Esophagus squamous epithelium (tissue), 5 donors: ENCODE data around the gene MBP. TPM values are rescaled to one million over a fixed set of nuclear protein-coding genes. Genes with fewer than 3 reads are reported as not detected.
"Not testable (repeated sequence)": the region's sequence is repeated elsewhere in the genome, so short reads cannot be mapped to it uniquely, and the experiment has no call there.

ENCODE experiments used
- DNase-seq: peaks from one replicate; lab custom pipeline; 2025; lab: John Stamatoyannopoulos, UW
- H3K27ac ChIP-seq, 4 donors: fragments of 200-600 bp; sonication (generic); one replicate each; pipeline ENCODE4 v1.5.1; 2016 to 2019; ENCODE audit warnings: mild to moderate bottlenecking in 1 of 4
- H3K27me3 ChIP-seq, 4 donors: fragments of 200-600 bp; sonication (generic); 1 replicate in 3 of 4; 2 replicates in 1 of 4; pipeline versions ENCODE4 v1.5.1 to v1.6.0; 2017 to 2021; ENCODE audit warnings: antibody characterized with exemption in 1 of 4
- H3K36me3 ChIP-seq, 3 donors: fragments of 200-600 bp; sonication (generic); one replicate each; pipeline ENCODE4 v1.5.1; 2016 to 2019
- H3K4me1 ChIP-seq, 3 donors: fragments of 200-600 bp; sonication (generic); one replicate each; pipeline ENCODE4 v1.5.1; 2017 to 2019
- H3K4me3 ChIP-seq, 4 donors: fragments of 200-600 bp; sonication (generic); 1 replicate in 3 of 4; 2 replicates in 1 of 4; pipeline ENCODE4 v1.5.1; 2016 to 2019; ENCODE audit warnings: mild to moderate bottlenecking in 2 of 4, moderate library complexity in 1 of 4
- H3K9me3 ChIP-seq, 3 donors: fragments of 200-600 bp; sonication (generic); one replicate each; pipeline ENCODE4 v1.5.1; 2016 to 2019
- CTCF ChIP-seq, 6 experiments: fragments of 450-650 bp in 4 of 6; fragments of 200-600 bp in 2 of 6; sonication (generic) in 2 of 6; IDR thresholded peaks; one replicate each; pipeline ENCODE4 v1.5.1; 2016 to 2019; ENCODE audit warnings: antibody characterized with exemption in 6 of 6, mild to moderate bottlenecking in 4 of 6, moderate library complexity in 4 of 6
- POLR2A ChIP-seq, 4 donors: fragments of 450-650 bp; IDR thresholded peaks; one replicate each; pipeline ENCODE4 v1.6.1; 2017; ENCODE audit warnings: antibody characterized with exemption in 4 of 4, mild to moderate bottlenecking in 4 of 4, moderate library complexity in 3 of 4
- WGBS, 2 donors: methylation state at CpG; one replicate each; pipeline ENCODE4 v1.1.5; 2018; 5-methylcytosine and 5-hydroxymethylcytosine counted together
- intact Hi-C: fragments of 100-400 bp; cut with DNase I; formaldehyde crosslinking; loops from one replicate; pipeline ENCODE4 v1.15.0; 2022
- total RNA-seq, 4 donors: library from RNA; depleted of rRNA; stranded (reverse); fragments of >200 nt; gene quantifications; one replicate each; pipeline ENCODE4 v1.1.0, GENCODE V29; 2016
- donor health status: DM: yes; HTN: yes; CAD: no.

Gene MBP
- total RNA-seq, 4 donors from 2014 or later = 21.9 to 38.9 (median 25.2) TPM

GRCh38 chr18:76951456-76952247 is 180.9 kb downstream of the MBP start:
- peaks cover 5 to 84% (median 10%) of the 10 kb centered on the region in 3 donors for H3K36me3 ChIP-seq
- 87 to 89% methylated on average over 12 of the region's 12 CpGs for WGBS, 2 donors
- no peak for DNase-seq
- H3K4me1 ChIP-seq = peaks cover 0 to 12% (median 0%) of the 10 kb centered on the region in 3 donors
- no peak overlapping the region for H3K4me3 ChIP-seq
- H3K27ac ChIP-seq = no peak overlapping the region
- TF ChIP-seq CTCF (IDR thresholded peaks at IDR 0.05) (no peak), POLR2A (IDR thresholded peaks at IDR 0.05) (no peak)
- no peaks in the 10 kb centered on the region for H3K9me3 ChIP-seq
- intact Hi-C loops = no loop called here
- no peaks in the 10 kb centered on the region for H3K27me3 ChIP-seq

- peaks cover 0 to 83% (median 10%) of the 10 kb centered on the region in 3 donors for H3K36me3 ChIP-seq
- peaks cover 0 to 3% (median 0%) of the 10 kb centered on the region in 3 donors for H3K4me1 ChIP-seq
- 89% methylated on average over 8 of the region's 8 CpGs for WGBS, 2 donors
- H3K27ac ChIP-seq = no peak overlapping the region
- TF ChIP-seq CTCF (IDR thresholded peaks at IDR 0.05) = no peak
- TF ChIP-seq POLR2A (IDR thresholded peaks at IDR 0.05) = no peak
- intact Hi-C loops = no loop called here
- H3K4me3 ChIP-seq = no peak overlapping the region
- DNase-seq = no peak
- no peaks in the 10 kb centered on the region for H3K27me3 ChIP-seq
- no peaks in the 10 kb centered on the region for H3K9me3 ChIP-seq
Observed at GRCh38 chr18:76948345-76948744, 184.2 kb downstream of the MBP start.

GRCh38 chr18:76944346-76944745 is 188.2 kb downstream of the MBP start:
- intact Hi-C loops, H3K27me3 ChIP-seq, H3K9me3 ChIP-seq, H3K4me3 ChIP-seq, H3K27ac ChIP-seq, H3K4me1 ChIP-seq, DNase-seq: not testable (repeated sequence)
- H3K36me3 ChIP-seq = peaks cover 0 to 75% (median 0%) of the 10 kb centered on the region in 3 donors
- 95 to 96% methylated on average over 8 of the region's 8 CpGs for WGBS, 2 donors

- Histone ChIP-seq H3K36me3 (peaks cover 3 to 75% (median 4%) of the 10 kb centered on the region in 3 donors), H3K27ac (no peak overlapping the region), H3K9me3 (no peaks in the 10 kb centered on the region), H3K27me3 (no peaks in the 10 kb centered on the region), H3K4me1 (no peaks in the 10 kb centered on the region), H3K4me3 (no peak overlapping the region)
- DNase-seq = no peak
- 78 to 82% methylated on average over 6 of the region's 6 CpGs for WGBS, 2 donors
- no peak for TF ChIP-seq POLR2A (IDR thresholded peaks at IDR 0.05)
- TF ChIP-seq CTCF (IDR thresholded peaks at IDR 0.05) = no peak
- intact Hi-C loops = no loop called here
Observed at GRCh38 chr18:76943542-76944339, 188.8 kb downstream of the MBP start.

GRCh38 chr18:76941284-76941683 is 191.3 kb downstream of the MBP start:
- Histone ChIP-seq H3K36me3 (peaks cover 10 to 76% (median 11%) of the 10 kb centered on the region in 3 donors), H3K4me1 (no peaks in the 10 kb centered on the region), H3K27ac (no peak overlapping the region), H3K27me3 (no peaks in the 10 kb centered on the region), H3K4me3 (no peak overlapping the region), H3K9me3 (no peaks in the 10 kb centered on the region)
- DNase-seq = no peak
- TF ChIP-seq CTCF (IDR thresholded peaks at IDR 0.05) (no peak), POLR2A (IDR thresholded peaks at IDR 0.05) (no peak)
- intact Hi-C loops = no loop called here
- 82 to 83% methylated on average over 4 to 9 of the region's 9 CpGs for WGBS, 2 donors
